Panc1 (cell line): ENCODE data around the gene C16orf74. TPM values are rescaled to one million over a fixed set of nuclear protein-coding genes. Genes with fewer than 3 reads are reported as not detected.

ENCODE experiments used
- ATAC-seq: fragments of 200-7000 bp; cut with Tn5 transposase; 2 replicates; pipeline ENCODE4 v1.9.1; 2020; ENCODE audit warnings: mild to moderate bottlenecking, moderate library complexity
- BruUV-seq: library from RNA; stranded (reverse); fragments of 400-500 nt; replicated peaks from 2 replicates; lab custom pipeline; 2021; lab: Mats Ljungman, UMichigan
- CTCF ChIA-PET: fragments of 300-600 bp; sonication (Branson Sonifier 250); formaldehyde crosslinking; loops from one replicate; lab custom pipeline; 2022; ENCODE audit warnings: antibody characterized with exemption; lab: Charles Lee
- POLR2A ChIA-PET: fragments of 300-600 bp; sonication (Branson Sonifier 250); formaldehyde crosslinking; loops from one replicate; lab custom pipeline; 2022; ENCODE audit warnings: antibody characterized with exemption; lab: Charles Lee
- DNase-seq: peaks from one replicate; pipeline ENCODE4 v3.0.0-alpha.2; 2010; ENCODE audit warnings: low read depth, low spot score
- H3K27ac ChIP-seq: 2 replicates; pipeline ENCODE4 v1.5.1; 2011; ENCODE audit warnings: mild to moderate bottlenecking, low read length, inconsistent platforms
- H3K27me3 ChIP-seq: fragments of 200-500 bp; sonication (Bioruptor generic); 2 replicates; pipeline ENCODE4 v1.6.0; 2014; ENCODE audit warnings: low read length, inconsistent platforms; ENCODE audit not compliant: control insufficient read depth, insufficient read depth
- H3K36me3 ChIP-seq: fragments of 200-500 bp; sonication (Bioruptor generic); 2 replicates; pipeline ENCODE4 v1.5.1; 2014; ENCODE audit warnings: inconsistent platforms, mild to moderate bottlenecking, low read length, moderate library complexity; ENCODE audit not compliant: control insufficient read depth, insufficient read depth
- H3K4me1 ChIP-seq: 2 replicates; pipeline ENCODE4 v1.5.1; 2011; ENCODE audit warnings: inconsistent platforms, mild to moderate bottlenecking, low read length, moderate library complexity; ENCODE audit not compliant: control insufficient read depth, insufficient read depth
- H3K4me3 ChIP-seq, 2 experiments: 2 replicates each; pipeline ENCODE4 v1.5.1; 2011 to 2012; ENCODE audit warnings: low read depth in 2 of 2, low read length in 2 of 2, mild to moderate bottlenecking in 2 of 2, inconsistent platforms in 1 of 2, moderate library complexity in 1 of 2
- H3K9me3 ChIP-seq: fragments of 200-500 bp; sonication (Bioruptor generic); 2 replicates; pipeline ENCODE4 v1.5.1; 2014; ENCODE audit warnings: low read depth, mild to moderate bottlenecking, inconsistent platforms, low read length, moderate library complexity; ENCODE audit not compliant: control insufficient read depth, insufficient read depth
- POLR2AphosphoS5 ChIP-seq: IDR thresholded peaks from 2 replicates; pipeline ENCODE4 v1.6.1; 2012; ENCODE audit warnings: mild to moderate bottlenecking, low read depth, low read length, moderate library complexity
- SIN3A ChIP-seq: IDR thresholded peaks from 2 replicates; pipeline ENCODE4 v1.6.1; 2012; ENCODE audit warnings: low read depth, mild to moderate bottlenecking, low read length, moderate library complexity, borderline replicate concordance; ENCODE audit not compliant: insufficient read depth
- TCF7L2 ChIP-seq: IDR thresholded peaks from 2 replicates; pipeline ENCODE4 v1.6.1; 2011; ENCODE audit warnings: mild to moderate bottlenecking, low read depth, low read length, inconsistent platforms
- in situ Hi-C: cut with HindIII; loops from 2 replicates; pipeline ENCODE4 v1.10.0; 2016; ENCODE audit warnings: low sequenced_read_pairs, low pct_unique_long_range_greater_than_20kb
- intact Hi-C: fragments of 100-400 bp; cut with micrococcal nuclease; formaldehyde crosslinking; loops from one replicate; pipeline ENCODE4 v1.10.0; 2022; ENCODE audit not compliant: unreplicated experiment
- total RNA-seq: library from RNA; stranded (reverse); gene quantifications from one replicate; pipeline ENCODE4 v1.2.1, GENCODE V29; 2021; ENCODE audit not compliant: unreplicated experiment
- TF ChIP-seq, protein P1 (sequence below): fragments of 450-650 bp; IDR thresholded peaks from 2 replicates; pipeline ENCODE4 v1.5.1; 2017; ENCODE audit warnings: mild to moderate bottlenecking
- TF ChIP-seq, protein P2 (sequence below), 2 experiments: IDR thresholded peaks; 2 replicates each; pipeline ENCODE4 v1.6.1; 2011 to 2012; ENCODE audit warnings: low read depth in 2 of 2, control low read depth in 1 of 2, low read length in 1 of 2, mild to moderate bottlenecking in 1 of 2, moderate library complexity in 1 of 2; ENCODE audit not compliant: insufficient read depth in 1 of 2

Gene C16orf74
- total RNA-seq, 1 experiment from 2014 or later, result 1.5 TPM

DNA sequence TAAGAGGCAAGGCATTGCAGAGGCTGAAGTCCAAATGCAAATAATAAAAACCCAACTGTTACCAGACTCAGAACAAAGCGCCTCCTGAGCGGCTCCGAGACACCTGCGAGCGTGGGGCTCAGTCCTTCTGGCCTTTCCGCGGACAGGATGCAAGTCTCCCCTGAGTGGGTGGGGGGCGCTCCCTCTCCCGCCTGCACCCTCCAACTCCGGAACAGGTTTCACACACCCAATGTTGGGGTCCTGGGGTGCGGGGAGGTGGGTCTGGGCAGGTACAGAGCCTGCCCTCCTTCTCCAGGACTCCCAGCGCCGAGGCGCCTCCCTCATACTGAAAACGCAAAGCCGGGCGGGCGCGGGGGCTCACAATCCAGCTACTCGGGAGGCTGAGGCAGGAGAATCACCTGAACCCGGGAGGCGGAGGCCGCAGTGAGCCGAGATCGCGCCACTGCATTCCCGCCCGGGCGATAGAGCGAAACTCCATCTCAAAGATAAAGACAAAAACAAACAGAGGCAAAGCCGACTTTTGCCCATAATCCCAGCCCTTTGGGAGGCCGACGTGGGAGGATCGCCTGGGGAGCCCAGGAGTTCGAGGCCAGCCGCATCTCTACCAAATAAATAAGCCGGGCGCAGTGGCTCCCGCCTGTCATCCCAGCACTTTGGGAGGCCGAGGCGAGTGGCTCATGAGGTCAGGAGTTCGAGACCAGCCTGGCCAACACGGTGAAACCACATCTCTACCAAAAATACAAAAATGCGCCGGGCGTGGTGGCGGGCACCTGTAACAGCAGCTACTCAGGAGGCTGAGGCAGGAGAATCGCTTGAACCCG is 63.0 kb downstream of the C16orf74 start:
- Histone ChIP-seq H3K27ac (no peak overlapping the region), H3K4me3 (peak overlapping the region; percentile 68), H3K36me3 (peaks cover 2% of the 10 kb centered on the region; the same call in 1 of the 2 replicates), H3K4me1 (peaks cover 6% of the 10 kb centered on the region; the same call in 1 of the 2 replicates), H3K27me3 (no peaks in the 10 kb centered on the region), H3K9me3 (no peaks in the 10 kb centered on the region)
- ChIA-PET POLR2A (no interaction called here), CTCF (no interaction called here)
- intact Hi-C loops, result no loop called here
- ATAC-seq (peak; percentile 9; the same call in 1 of the 2 replicates), DNase-seq (no peak)
- TF ChIP-seq SIN3A, result no peak
- TF ChIP-seq, protein P1, sequence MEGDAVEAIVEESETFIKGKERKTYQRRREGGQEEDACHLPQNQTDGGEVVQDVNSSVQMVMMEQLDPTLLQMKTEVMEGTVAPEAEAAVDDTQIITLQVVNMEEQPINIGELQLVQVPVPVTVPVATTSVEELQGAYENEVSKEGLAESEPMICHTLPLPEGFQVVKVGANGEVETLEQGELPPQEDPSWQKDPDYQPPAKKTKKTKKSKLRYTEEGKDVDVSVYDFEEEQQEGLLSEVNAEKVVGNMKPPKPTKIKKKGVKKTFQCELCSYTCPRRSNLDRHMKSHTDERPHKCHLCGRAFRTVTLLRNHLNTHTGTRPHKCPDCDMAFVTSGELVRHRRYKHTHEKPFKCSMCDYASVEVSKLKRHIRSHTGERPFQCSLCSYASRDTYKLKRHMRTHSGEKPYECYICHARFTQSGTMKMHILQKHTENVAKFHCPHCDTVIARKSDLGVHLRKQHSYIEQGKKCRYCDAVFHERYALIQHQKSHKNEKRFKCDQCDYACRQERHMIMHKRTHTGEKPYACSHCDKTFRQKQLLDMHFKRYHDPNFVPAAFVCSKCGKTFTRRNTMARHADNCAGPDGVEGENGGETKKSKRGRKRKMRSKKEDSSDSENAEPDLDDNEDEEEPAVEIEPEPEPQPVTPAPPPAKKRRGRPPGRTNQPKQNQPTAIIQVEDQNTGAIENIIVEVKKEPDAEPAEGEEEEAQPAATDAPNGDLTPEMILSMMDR, result no peak
- no peak for TF ChIP-seq POLR2AphosphoS5
- no peak for TF ChIP-seq TCF7L2
- TF ChIP-seq, protein P2, sequence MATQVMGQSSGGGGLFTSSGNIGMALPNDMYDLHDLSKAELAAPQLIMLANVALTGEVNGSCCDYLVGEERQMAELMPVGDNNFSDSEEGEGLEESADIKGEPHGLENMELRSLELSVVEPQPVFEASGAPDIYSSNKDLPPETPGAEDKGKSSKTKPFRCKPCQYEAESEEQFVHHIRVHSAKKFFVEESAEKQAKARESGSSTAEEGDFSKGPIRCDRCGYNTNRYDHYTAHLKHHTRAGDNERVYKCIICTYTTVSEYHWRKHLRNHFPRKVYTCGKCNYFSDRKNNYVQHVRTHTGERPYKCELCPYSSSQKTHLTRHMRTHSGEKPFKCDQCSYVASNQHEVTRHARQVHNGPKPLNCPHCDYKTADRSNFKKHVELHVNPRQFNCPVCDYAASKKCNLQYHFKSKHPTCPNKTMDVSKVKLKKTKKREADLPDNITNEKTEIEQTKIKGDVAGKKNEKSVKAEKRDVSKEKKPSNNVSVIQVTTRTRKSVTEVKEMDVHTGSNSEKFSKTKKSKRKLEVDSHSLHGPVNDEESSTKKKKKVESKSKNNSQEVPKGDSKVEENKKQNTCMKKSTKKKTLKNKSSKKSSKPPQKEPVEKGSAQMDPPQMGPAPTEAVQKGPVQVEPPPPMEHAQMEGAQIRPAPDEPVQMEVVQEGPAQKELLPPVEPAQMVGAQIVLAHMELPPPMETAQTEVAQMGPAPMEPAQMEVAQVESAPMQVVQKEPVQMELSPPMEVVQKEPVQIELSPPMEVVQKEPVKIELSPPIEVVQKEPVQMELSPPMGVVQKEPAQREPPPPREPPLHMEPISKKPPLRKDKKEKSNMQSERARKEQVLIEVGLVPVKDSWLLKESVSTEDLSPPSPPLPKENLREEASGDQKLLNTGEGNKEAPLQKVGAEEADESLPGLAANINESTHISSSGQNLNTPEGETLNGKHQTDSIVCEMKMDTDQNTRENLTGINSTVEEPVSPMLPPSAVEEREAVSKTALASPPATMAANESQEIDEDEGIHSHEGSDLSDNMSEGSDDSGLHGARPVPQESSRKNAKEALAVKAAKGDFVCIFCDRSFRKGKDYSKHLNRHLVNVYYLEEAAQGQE (IDR thresholded peaks at IDR 0.05; ENCODE audit: insufficient read depth in 1 of 2, low read depth in 2 of 2, low read length in 1 of 2), result no peak
- BruUV-seq, result no TSS peak
- in situ Hi-C loops, result no loop called here

DNA sequence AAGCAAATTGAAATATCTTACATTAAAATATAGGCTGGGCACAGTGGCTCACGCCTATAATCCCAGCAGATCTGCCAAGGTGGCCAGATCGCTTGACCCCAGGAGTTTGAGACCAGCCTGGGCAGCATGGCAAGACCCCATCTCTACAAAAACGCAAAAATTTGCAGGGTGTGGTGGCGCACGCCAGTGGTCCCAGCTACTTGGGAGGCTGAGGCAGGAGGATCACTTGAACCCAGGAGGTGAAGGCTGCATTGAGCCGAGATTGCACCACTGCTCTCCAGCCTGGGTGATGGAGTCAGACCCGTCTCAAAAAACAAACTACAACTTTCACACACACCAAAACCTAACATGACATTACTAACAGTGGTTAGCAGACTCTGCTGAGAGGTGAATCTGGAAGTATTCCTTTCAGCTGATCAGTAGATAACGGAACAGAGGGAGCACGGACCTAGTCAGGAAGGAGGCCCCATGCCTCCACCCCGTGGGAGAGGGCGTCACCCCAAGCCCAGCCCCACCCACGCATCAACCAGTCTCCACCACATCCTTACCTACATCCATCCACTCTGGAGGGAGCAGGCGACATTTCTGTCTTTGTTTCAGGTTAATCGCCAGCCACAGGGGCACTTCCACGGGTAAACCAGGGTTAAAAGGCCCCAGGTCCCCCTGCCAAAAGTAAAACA is 63.8 kb downstream of the C16orf74 start:
- ATAC-seq (no peak), DNase-seq (no peak)
- in situ Hi-C loops, result no loop called here
- Histone ChIP-seq H3K27me3 (no peaks in the 10 kb centered on the region), H3K4me1 (peaks cover 6% of the 10 kb centered on the region; the same call in 1 of the 2 replicates), H3K9me3 (no peaks in the 10 kb centered on the region), H3K27ac (no peak overlapping the region), H3K4me3 (peak overlapping the region in 1 of 2 experiments; percentile 68; a peak in 2 of 4 replicates), H3K36me3 (peaks cover 2% of the 10 kb centered on the region; the same call in 1 of the 2 replicates)
- POLR2A ChIA-PET, result no interaction called here
- intact Hi-C loops, result no loop called here
- BruUV-seq, result TSS peak; percentile 66
- no peak for TF ChIP-seq SIN3A
- CTCF ChIA-PET, result no interaction called here
